Colonic mucosa (tissue), 4 donors: ENCODE results near the gene GDF10. TPM values are rescaled to one million over a fixed set of nuclear protein-coding genes. Genes with fewer than 3 reads are reported as not detected.

ENCODE experiments used
- DNase-seq: peaks from one replicate; pipeline ENCODE4 v3.0.0-alpha.2; 2020
- H3K27ac ChIP-seq: fragments of 200-600 bp; one replicate; pipeline ENCODE4 v1.8.0; 2021
- H3K27me3 ChIP-seq: fragments of 200-600 bp; one replicate; pipeline ENCODE4 v1.8.0; 2021
- H3K36me3 ChIP-seq: fragments of 200-600 bp; one replicate; pipeline ENCODE4 v1.8.0; 2021
- H3K4me1 ChIP-seq: fragments of 200-600 bp; one replicate; pipeline ENCODE4 v1.8.0; 2021; ENCODE audit warnings: mild to moderate bottlenecking
- H3K4me3 ChIP-seq: fragments of 200-600 bp; one replicate; pipeline ENCODE4 v1.8.0; 2021
- H3K9ac ChIP-seq, 2 donors: one replicate each; pipeline ENCODE4 v1.7.0; 2013; ENCODE audit warnings: control low read depth in 2 of 2, low read depth in 2 of 2, low read length in 2 of 2
- H3K9me3 ChIP-seq: fragments of 200-600 bp; one replicate; pipeline ENCODE4 v1.8.0; 2021
- intact Hi-C: fragments of 100-400 bp; cut with DNase I; formaldehyde crosslinking; loops from one replicate; pipeline ENCODE4 v1.14.1; 2022
- total RNA-seq, 2 donors: library from RNA; stranded (reverse); fragmentation: NEBNext Ultra II Directional in 1 of 2; extraction: Animal tissue kit (Norgen Biotek cat#: 25700) in 1 of 2; gene quantifications; one replicate each; pipeline ENCODE4 v1.2.1, GENCODE V29; 2021
- TF ChIP-seq, protein P1 (sequence below): fragments of 200-600 bp; IDR thresholded peaks from one replicate; pipeline ENCODE4 v1.8.0; 2022; ENCODE audit warnings: antibody characterized with exemption, mild to moderate bottlenecking
- donor health status: healthy.
- donor health status: DM: no; HTN: no; CAD: no.
- donor health status: DM: no; HTN: no; CAD: no.

Gene GDF10
- total RNA-seq, 2 donors from 2014 or later, result 0.10 to 0.37 TPM

DNA sequence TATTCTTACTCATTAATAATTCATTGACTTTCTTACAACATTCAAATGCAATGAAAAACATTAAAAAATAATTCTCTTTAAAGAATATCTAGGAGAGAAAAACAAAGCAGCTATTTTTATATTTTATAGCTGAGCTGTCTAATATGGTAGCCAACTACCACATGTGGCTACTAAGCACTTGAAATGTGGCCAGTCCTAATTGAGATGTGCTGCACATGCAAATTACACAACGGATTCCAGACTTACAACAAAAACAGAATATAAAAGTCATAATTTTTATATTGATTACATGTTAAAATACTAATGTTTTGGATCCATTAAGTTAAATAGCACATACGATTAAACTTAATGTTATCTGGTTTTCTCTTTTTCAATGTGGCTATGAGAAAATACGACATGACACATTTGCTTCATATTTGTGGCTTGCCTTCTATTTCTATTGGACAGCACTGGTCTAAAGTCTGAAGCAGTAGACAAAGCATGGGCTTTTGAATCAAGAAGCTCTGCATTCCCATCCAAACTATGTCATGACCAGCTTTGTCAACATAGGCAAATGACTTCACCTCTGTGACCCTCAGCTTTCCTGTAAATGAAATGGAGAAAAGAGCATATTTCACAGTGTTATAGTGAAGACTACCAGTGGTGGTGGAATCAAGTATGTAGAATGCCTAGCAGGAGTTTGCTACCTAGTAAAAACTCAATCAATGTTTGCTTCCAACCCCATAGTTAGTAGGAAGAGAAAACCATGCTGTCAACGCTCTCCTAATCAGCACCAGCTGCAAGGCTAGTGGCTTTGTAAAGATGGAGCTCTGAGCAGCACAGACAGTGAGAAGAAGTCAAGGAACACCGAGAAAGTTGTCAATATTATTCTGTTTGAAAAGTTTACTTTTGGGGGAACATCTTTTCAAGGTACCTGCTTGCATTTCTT is 37.1 kb upstream of the GDF10 start:
- Histone ChIP-seq H3K9me3 (no peaks in the 10 kb centered on the region), H3K4me3 (no peak overlapping the region), H3K4me1 (no peaks in the 10 kb centered on the region), H3K36me3 (no peaks in the 10 kb centered on the region), H3K27me3 (no peaks in the 10 kb centered on the region), H3K27ac (no peak overlapping the region), H3K9ac (no peak overlapping the region)
- TF ChIP-seq, protein P1, sequence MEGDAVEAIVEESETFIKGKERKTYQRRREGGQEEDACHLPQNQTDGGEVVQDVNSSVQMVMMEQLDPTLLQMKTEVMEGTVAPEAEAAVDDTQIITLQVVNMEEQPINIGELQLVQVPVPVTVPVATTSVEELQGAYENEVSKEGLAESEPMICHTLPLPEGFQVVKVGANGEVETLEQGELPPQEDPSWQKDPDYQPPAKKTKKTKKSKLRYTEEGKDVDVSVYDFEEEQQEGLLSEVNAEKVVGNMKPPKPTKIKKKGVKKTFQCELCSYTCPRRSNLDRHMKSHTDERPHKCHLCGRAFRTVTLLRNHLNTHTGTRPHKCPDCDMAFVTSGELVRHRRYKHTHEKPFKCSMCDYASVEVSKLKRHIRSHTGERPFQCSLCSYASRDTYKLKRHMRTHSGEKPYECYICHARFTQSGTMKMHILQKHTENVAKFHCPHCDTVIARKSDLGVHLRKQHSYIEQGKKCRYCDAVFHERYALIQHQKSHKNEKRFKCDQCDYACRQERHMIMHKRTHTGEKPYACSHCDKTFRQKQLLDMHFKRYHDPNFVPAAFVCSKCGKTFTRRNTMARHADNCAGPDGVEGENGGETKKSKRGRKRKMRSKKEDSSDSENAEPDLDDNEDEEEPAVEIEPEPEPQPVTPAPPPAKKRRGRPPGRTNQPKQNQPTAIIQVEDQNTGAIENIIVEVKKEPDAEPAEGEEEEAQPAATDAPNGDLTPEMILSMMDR, result no peak
- no peak for DNase-seq
- intact Hi-C loops, result no loop called here

- H3K27me3 ChIP-seq, result no peaks in the 10 kb centered on the region
These were observed 35.2 kb upstream of the GDF10 start for GRCh38 chr10:47264797-47265281.

GRCh38 chr10:47266602-47267001 is 33.4 kb upstream of the GDF10 start:
- TF ChIP-seq, protein P1, result no peak
- Histone ChIP-seq H3K4me3 (no peak overlapping the region), H3K27ac (no peak overlapping the region), H3K9me3 (no peaks in the 10 kb centered on the region), H3K36me3 (no peaks in the 10 kb centered on the region), H3K9ac (no peak overlapping the region), H3K4me1 (no peaks in the 10 kb centered on the region), H3K27me3 (no peaks in the 10 kb centered on the region)
- intact Hi-C loops, result no loop called here
- DNase-seq, result no peak

More at GRCh38 chr10:47264797-47265281, 35.2 kb upstream of the GDF10 start:
- H3K9me3 ChIP-seq, result no peaks in the 10 kb centered on the region
- no peaks in the 10 kb centered on the region for H3K4me1 ChIP-seq
- no peak overlapping the region for H3K4me3 ChIP-seq
- no peak for DNase-seq
- H3K27ac ChIP-seq, result no peak overlapping the region
- H3K9ac ChIP-seq, result no peak overlapping the region
- TF ChIP-seq, protein P1, result no peak
- H3K36me3 ChIP-seq, result no peaks in the 10 kb centered on the region
- intact Hi-C loops, result no loop called here

DNA sequence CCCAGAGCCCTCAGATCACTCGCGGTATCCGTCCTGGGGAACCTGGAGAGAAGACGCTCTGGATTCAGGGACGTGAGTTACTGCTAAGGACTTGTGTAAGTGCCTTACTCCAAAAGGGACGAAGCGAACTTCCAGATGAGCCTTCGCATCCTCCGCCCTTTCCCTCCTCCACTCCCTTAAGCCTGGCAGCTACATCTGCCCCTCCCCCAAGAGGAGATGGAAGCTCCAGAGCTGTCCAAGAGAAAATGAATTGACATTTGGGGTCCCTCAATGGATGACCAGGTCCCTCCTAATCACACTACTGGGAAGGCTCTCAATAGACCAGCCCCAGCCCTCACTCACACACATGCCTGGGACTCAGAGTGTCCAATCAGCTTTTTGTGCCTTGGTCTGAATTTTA is 31.3 kb upstream of the GDF10 start:
- no peaks in the 10 kb centered on the region for H3K27me3 ChIP-seq
- no peaks in the 10 kb centered on the region for H3K36me3 ChIP-seq
- TF ChIP-seq, protein P1, result no peak
- no peaks in the 10 kb centered on the region for H3K4me1 ChIP-seq
- intact Hi-C loops, result no loop called here
- no peak overlapping the region for H3K27ac ChIP-seq
- no peak overlapping the region for H3K9ac ChIP-seq
- no peak overlapping the region for H3K4me3 ChIP-seq
- DNase-seq, result no peak
- H3K9me3 ChIP-seq, result no peaks in the 10 kb centered on the region

- Histone ChIP-seq H3K4me3 (no peak overlapping the region), H3K9me3 (no peaks in the 10 kb centered on the region), H3K36me3 (no peaks in the 10 kb centered on the region), H3K27ac (no peak overlapping the region), H3K9ac (no peak overlapping the region), H3K4me1 (no peaks in the 10 kb centered on the region), H3K27me3 (no peaks in the 10 kb centered on the region)
- TF ChIP-seq, protein P1, result no peak
- no peak for DNase-seq
- intact Hi-C loops, result no loop called here
These were observed 30.7 kb upstream of the GDF10 start for GRCh38 chr10:47269294-47269693.
